ENCODE data around the gene SNAPC2.
A peak's percentile ranks its signal among the peaks of the same experiment; 100 is the strongest.
"Not testable (repeated sequence)": the region's sequence is repeated elsewhere in the genome, so short reads cannot be mapped to it uniquely, and the experiment has no call there.

SNAPC2 gene

GRCh38 chr19:7908742-7909461 lies 11.2 kb upstream of the SNAPC2 start:
- no peak for DNase-seq

GRCh38 chr19:7909471-7910067 lies 10.6 kb upstream of the SNAPC2 start:
- DNase-seq, result no peak

- no peak for DNase-seq
These were observed 9.6 kb upstream of the SNAPC2 start for GRCh38 chr19:7910321-7911161.

GRCh38 chr19:7911508-7912143 lies 8.5 kb upstream of the SNAPC2 start:
- DNase-seq, result no peak

GRCh38 chr19:7912144-7912696 lies 7.9 kb upstream of the SNAPC2 start:
- DNase-seq, result no peak

GRCh38 chr19:7912697-7913564 lies 7.2 kb upstream of the SNAPC2 start:
- no peak for DNase-seq

GRCh38 chr19:7913652-7914051 lies 6.5 kb upstream of the SNAPC2 start:
- DNase-seq, result no peak

GRCh38 chr19:7914099-7914498 lies 6.0 kb upstream of the SNAPC2 start:
- DNase-seq, result no peak

DNA sequence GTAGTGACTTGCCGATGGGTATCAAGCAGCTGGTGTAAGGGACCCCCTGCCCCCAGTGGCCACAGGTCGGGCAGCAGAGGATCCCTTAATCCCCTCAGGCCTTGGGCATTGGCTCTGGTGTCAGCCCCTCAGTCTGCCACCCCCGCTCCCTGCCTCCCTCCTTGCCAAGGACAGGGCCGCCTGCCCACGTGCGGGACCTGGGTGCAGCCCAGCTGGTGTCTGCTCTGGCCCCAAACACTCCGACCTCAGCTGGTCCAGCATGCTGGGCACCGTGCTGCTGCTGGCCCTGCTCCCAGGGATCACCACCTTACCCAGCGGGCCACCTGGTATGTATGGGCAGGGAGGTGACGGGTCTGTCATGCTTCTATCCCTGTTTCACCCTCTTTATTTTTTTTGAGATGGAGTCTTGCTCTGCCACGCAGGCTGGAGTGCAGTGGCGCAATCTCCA lies 5.5 kb upstream of the SNAPC2 start, which contains the start of gene TGFBR3L:
TSS of gene TGFBR3L (plus strand) at position 233 of the 448 bp plus-strand sequence.
- no peak for DNase-seq

DNA sequence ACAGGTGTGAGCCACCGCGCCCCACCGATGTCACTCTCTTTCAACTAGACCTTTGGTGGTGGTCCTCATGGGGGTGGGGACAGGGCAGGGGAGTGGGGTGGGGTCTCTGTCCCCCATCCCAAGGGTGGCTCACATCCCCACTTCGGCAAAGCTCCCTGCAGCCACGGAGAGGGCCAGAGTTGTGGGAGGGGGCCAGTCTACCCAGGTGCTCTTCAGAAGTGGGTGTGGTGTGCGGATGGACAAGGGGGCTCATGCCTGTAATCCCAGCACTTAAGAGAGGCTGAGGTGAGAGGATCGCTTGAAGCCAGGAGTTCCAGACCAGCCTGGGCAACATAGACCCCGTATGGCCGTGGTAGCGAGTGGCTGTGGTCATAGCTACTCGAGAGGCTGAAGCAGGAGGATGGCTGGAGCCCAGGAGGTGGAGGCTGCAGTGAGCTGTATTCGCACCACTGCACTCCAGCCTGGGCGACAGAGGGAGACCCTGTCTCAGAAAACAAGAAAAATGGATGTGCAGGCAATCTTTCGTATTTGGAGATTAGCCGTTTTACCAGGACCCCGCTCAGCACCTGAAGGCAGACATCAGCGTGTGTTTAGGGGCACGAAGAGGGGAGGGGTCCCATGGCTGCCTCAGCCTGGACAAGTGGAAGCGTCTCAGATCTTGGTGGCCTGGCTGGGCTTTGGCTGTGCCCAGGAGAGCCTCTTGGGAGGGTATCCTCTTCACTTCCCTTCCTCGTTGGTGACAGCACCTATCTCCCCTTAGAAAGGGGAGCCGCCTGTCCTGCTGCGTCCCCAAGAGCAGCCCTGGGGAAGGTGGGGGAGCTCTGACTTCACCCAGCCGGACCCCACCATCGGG lies 4.7 kb upstream of the SNAPC2 start:
- no peak for DNase-seq

DNA sequence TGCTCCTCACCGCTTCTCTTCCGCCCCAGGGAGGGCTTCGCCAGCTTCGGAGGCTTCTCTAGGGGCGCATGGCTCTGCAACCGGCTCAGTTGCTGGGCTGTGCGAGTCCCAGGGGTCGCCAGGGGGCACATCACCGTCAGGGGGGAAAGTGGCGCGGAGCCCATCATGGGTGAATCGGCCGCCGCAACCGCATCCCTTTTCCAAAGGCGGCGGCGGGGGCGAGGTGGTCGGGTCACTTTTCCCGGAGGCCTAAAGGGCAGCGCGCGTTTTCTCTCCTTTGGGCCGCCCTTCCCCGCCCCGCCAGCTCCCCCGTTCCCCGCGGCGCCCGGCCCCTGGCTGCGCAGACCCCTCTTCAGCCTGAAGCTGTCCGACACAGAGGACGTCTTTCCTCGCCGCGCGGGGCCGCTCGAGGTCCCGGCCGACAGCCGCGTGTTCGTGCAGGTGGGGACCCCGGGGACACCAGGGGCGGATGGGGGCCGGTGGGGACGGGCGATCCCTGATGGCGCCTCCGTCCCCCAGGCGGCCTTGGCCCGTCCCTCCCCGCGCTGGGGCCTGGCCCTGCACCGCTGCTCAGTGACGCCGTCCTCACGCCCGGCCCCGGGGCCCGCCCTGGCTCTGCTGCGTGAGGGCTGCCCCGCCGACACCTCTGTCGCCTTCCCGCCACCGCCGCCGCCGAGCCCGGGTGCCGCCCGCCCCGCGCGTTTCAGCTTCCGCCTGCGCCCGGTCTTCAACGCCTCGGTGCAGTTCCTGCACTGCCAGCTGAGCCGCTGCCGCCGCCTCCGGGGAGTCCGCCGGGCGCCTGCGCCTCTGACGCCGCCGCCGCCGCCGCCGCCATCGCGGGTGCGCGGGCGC lies 3.8 kb upstream of the SNAPC2 start:
- DNase-seq, result peak; percentile 56

DNA sequence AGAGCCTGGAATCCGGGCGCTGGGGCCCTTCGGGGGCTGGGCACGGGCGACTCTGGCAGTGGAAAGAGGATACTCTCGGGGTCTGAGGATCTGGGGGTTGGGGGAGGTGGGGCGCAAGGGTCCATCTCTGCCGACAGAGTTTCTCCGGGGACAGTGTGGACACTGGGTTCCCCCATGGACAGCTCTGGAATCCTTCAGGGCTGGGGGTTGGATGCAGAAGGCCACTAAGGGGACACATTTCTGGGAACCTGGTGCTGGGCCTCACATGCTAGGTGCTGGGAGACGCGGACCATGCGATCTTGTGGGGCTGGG lies 3.2 kb upstream of the SNAPC2 start:
- no peak for DNase-seq

DNA sequence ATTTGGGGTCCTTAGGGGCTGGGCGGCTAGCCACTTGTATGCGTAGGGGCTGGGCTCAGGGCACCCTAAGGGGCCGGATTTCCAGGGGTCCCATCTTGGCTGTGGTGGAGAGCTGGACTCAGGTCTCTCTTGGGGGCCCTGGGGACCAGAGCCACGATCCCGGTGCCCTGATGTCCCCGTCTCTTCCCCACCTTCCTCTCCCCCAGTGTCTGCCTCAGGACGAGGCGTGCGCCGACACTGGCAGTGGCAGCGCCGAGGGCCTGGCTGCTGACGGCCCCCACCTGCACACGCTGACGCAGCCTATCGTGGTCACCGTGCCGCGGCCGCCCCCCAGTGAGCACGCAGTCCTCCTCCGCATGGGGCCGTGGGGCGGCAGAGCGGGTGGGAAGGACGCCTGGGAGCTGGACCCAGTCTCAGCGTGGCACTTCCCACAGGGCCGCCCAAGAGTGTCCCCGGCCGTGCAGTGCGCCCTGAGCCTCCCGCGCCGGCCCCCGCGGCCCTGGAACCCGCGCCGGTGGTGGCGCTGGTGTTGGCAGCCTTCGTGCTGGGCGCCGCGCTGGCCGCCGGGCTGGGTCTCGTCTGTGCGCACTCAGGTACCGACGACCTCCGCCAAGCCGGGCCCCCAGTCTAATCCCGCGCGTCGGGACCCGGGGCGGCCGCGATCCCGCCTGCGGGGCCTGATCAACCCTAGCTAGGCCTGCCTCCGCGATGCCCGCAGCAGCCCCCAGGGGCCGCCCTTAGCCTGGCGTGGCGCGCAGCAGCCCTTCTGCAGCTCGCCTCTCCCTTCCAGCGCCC lies 2.7 kb upstream of the SNAPC2 start:
- peak; percentile 76 for DNase-seq

- DNase-seq, result not testable (repeated sequence)
These were observed 2.0 kb upstream of the SNAPC2 start for GRCh38 chr19:7918062-7918614.

DNA sequence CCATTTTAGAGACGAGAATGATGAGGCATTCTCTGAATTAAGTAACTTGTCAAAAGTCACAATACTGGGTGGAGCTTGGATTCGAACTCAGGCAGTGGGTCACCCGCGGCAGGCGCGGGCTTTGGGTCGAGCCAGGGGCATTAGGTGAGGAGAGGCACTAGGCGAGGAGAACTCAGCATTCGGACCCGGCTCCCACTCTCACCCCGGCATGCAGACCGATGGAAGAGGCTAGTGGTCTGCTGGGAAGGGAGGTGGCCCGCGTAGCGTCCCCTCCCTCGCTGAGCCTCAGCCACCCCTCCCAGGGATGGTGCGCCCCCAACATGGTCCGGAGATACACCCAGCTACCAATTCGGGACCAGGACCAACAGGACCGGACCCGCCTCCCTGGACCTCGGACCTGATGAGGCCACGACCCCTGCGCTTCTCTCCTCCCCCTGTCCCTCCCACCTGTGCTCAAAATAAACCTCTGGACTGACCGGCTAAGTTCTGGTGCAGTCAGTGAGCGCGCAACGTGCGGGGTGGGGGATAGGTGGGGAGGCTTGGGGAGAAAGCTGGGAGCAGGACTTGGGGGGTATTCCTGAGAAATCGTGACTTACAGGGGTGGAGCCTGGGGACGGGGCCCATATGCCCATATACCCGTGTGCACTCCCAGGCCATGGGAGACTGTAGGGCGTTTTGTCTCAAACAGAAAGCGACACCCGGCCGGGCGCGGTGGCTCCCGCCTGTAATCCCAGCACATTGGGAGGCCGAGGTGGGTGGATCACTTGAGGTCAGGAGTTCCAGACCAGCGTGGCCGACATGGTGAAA lies 1.3 kb upstream of the SNAPC2 start:
- DNase-seq, result no peak

DNA sequence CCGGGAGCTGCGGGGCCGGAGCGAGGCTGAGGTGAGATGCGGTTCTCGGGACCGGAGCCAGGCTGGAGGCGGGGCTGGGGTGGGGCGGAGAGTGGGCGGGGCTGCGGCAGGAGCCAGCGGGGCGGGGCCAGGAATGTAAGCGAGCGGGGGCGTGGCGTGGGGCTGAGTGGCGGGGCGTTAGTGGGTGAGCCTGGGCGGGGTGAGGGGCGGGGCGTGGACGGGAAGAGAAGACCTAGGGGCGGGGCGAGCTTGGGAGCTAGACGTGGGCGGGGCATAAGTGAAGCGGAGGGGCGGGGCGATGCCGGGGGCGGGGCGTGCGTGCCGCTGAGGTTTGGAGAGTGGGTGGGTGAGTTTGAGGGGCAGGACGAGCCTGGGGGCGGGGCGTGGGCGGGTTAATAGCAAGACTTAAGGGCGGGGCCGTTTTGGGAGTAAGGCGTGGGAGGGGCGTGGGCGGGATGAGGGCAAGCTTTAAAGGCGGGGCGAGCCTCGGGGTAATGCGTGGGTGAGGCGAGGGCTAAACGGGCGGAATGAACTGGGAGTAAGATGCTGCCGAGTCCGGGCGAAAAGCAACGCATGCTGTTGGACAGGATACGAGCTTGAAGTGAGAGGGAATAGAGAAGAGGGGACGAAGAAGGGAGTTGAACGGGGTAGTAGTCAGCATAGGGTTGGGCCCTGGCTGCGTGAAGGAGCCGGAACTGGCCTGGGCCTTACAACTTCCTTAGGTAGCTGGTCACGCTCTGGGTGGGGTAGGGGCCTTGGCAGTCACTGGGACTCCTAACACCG lies 572 bp downstream of the SNAPC2 start:
- DNase-seq, result peak; percentile 80

Measured in right kidney (tissue), 1 donor.